HEK293 (cell line): ENCODE measurements around the gene WDR74.

ENCODE experiments used
- ZNF302 ChIP-seq: fragments of 450-650 bp; formaldehyde crosslinking; IDR thresholded peaks from 2 replicates; pipeline ENCODE4 v1.5.1; 2016; ENCODE audit warnings: missing biosample characterization, missing genetic modification characterization, low read depth
- ZNF549 ChIP-seq: fragments of 450-650 bp; IDR thresholded peaks from 2 replicates; pipeline ENCODE4 v1.5.1; 2018; ENCODE audit warnings: missing biosample characterization, missing genetic modification characterization, mild to moderate bottlenecking, inconsistent platforms, moderate library complexity

DNA sequence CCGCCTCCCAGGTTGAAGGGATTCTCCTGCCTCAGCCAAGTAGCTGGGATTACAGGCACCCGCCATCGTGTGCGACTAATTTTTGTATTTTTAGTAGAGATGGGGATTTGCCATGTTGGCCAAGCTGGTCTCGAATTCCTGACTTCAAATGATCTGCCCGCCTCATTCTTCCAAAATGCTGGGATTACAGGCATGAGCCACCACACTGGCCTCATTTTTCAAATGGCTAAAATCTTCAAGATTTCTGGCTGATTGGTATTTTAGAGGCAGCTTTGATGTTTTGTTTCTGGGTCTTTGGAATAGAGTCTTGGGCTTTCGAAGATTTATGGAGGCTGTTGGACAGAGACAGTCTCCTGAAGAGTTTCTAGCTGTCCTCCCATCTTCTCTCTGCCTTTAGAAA, 35.5 kb upstream of the WDR74 start:
- TF ChIP-seq ZNF302 (tag by site-specific recombination) (no peak), ZNF549 (no peak)
